BLaER1 (cell line): ENCODE data around the gene ZNF497.
"Not testable (repeated sequence)": the region's sequence is repeated elsewhere in the genome, so short reads cannot be mapped to it uniquely, and the experiment has no call there.

Experiments used
- H3K27ac ChIP-seq: shearing (Covaris generic); formaldehyde crosslinking; 2 replicates; pipeline ENCODE4 v1.8.1; 2022
- H3K27me3 ChIP-seq: shearing (Covaris generic); formaldehyde crosslinking; 2 replicates; pipeline ENCODE4 v1.8.1; 2022
- H3K36me3 ChIP-seq: shearing (Covaris generic); formaldehyde crosslinking; 2 replicates; pipeline ENCODE4 v1.8.1; 2022
- H3K4me1 ChIP-seq: shearing (Covaris generic); formaldehyde crosslinking; 2 replicates; pipeline ENCODE4 v1.8.1; 2022
- H3K4me2 ChIP-seq: shearing (Covaris generic); formaldehyde crosslinking; 2 replicates; pipeline ENCODE4 v1.8.1; 2022
- H3K4me3 ChIP-seq: shearing (Covaris generic); formaldehyde crosslinking; 2 replicates; pipeline ENCODE4 v1.8.1; 2022
- H3K9ac ChIP-seq: shearing (Covaris generic); formaldehyde crosslinking; 2 replicates; pipeline ENCODE4 v1.8.1; 2022
- H3K9me3 ChIP-seq: shearing (Covaris generic); formaldehyde crosslinking; 2 replicates; pipeline ENCODE4 v1.8.1; 2022
- H4K20me1 ChIP-seq: shearing (Covaris generic); formaldehyde crosslinking; 2 replicates; pipeline ENCODE4 v1.8.1; 2022
- Cebpa-rat ChIP-seq: shearing (Covaris generic); IDR thresholded peaks from 2 replicates; pipeline ENCODE4 v1.8.1; 2022

The ZNF497 gene

DNA sequence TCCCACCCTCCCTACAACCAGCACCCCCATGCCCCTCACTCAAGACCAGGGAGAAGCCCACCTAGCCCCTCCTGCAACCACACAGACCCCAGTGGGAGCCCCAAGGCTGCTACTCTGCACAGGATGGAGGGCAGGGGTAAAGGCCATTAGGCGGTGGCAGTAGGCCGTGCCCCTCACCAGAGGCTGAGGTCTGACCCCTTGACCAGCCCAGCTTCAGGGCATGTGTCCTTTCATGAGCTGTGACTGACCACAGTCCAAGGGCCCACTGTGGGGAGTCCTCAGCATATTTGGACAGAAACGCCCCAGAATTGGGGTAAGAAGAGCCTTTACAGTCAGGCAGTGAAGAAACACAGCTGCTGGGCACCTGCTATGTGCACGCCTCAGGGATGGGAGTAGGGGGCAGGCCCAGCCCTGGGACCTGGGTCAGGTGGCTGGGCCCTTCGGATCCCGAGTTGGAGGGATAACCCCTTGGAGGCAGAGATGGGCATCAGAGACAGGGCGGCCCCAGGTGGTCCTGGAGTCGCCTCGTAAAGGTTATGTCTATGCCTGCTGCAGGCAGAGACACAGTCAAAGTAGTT, 22.9 kb upstream of the ZNF497 start:
- peak overlapping the region; percentile 94 for H3K4me3 ChIP-seq
- no peaks in the 10 kb centered on the region for H3K9me3 ChIP-seq
- peak overlapping the region; percentile 98 for H3K9ac ChIP-seq
- peaks cover 26% of the 10 kb centered on the region for H3K36me3 ChIP-seq
- H3K4me1 ChIP-seq: peaks cover 70% of the 10 kb centered on the region
- H3K4me2 ChIP-seq: peak overlapping the region; percentile 95
- peak overlapping the region; percentile 98 for H3K27ac ChIP-seq
- no peaks in the 10 kb centered on the region for H3K27me3 ChIP-seq
- H4K20me1 ChIP-seq: peaks cover 33% of the 10 kb centered on the region
- no peak for TF ChIP-seq Cebpa-rat

DNA sequence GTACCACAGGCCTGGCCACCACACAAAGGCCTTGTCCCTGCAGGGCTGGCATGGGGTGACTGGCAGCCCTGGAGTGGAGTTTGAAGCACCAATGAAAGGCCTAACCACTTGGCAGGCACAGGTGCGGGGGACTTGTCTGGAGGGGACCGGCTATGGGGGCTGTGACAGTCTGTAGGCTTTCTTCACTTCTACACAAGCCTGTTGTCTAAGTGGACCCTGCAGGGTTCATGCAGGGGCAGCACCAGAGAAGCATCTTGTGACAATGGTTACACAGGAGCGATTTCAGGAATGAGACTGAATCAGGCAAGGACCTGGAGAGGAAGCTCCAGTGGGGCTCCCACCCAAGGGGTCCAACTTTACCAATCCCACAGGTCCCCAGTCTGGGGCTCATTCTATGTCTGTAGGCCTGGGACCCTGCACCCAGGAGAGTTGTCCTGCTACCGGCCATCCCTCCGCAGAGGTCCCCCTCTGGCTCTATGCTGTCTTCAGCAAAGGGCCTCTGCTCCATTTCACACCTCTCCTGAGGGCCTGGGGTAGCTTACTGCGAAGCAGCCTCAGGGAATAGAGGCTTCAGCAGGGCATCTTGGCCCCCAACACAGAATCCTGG, 20.5 kb upstream of the ZNF497 start:
- no peak for TF ChIP-seq Cebpa-rat
- Histone ChIP-seq H3K4me2 (peak overlapping the region; percentile 97), H3K27me3 (no peaks in the 10 kb centered on the region), H3K4me3 (peak overlapping the region; percentile 81; the same call in 1 of the 2 replicates), H3K27ac (peak overlapping the region; percentile 94), H4K20me1 (peaks cover 10% of the 10 kb centered on the region), H3K9me3 (no peaks in the 10 kb centered on the region), H3K36me3 (peaks cover 3% of the 10 kb centered on the region), H3K4me1 (peaks cover 66% of the 10 kb centered on the region), H3K9ac (peak overlapping the region; percentile 79)

DNA sequence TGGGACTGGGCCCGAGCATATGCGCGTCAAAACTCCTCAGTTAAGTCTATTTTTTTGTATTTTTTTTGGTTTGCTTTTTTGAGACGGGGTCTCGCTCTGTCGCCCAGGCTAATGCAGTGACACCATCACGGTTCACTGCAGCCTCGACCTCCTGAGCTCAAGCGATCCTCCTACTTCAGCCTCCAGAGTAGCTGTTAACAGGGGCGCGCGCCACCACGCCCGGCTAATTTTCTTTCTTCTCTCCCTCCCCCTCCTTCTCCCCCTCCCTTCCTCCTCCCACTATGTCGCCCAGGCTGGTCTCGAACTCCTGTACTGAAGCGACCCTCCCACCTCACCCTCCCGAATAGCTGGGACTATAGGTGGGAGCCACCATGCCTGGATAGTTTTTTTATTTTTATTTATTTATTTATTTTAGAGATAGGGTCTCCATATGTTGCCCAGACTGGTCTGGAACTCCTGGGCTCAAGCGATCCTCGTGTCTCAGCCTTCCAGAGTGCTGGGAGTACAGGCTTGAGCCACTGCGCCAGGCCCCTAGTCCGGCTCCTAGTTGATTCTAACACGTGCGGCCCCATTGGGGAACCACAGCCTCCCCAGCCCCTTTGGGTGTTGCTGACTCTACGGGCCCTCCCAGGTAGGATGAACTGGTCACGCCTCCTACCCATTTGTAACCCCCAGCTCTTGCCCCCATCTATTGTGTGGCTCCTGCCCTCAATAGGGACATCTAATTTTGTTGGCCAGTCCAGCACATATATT, 19.1 kb upstream of the ZNF497 start:
- no peaks in the 10 kb centered on the region for H3K27me3 ChIP-seq
- peak overlapping the region; percentile 97 for H3K4me2 ChIP-seq
- H3K36me3 ChIP-seq: no peaks in the 10 kb centered on the region
- peaks cover 62% of the 10 kb centered on the region for H3K4me1 ChIP-seq
- peak overlapping the region; percentile 81 for H3K4me3 ChIP-seq
- no peaks in the 10 kb centered on the region for H3K9me3 ChIP-seq
- H4K20me1 ChIP-seq: no peaks in the 10 kb centered on the region
- H3K27ac ChIP-seq: peak overlapping the region; percentile 94
- no peak for TF ChIP-seq Cebpa-rat
- peak overlapping the region; percentile 79 for H3K9ac ChIP-seq

- Histone ChIP-seq H3K27ac (peak within 1 kb of the TSS; percentile 94), H4K20me1 (no peaks in the 10 kb centered on the region), H3K4me3 (peak within 1 kb of the TSS; percentile 81), H3K27me3 (no peaks in the 10 kb centered on the region), H3K9me3 (no peaks in the 10 kb centered on the region), H3K36me3 (no peaks in the 10 kb centered on the region), H3K4me2 (peak within 1 kb of the TSS; percentile 99), H3K4me1 (peaks cover 54% of the 10 kb centered on the region), H3K9ac (peak within 1 kb of the TSS; percentile 89)
- TF ChIP-seq Cebpa-rat: no peak
Measured at GRCh38 chr19:58380662-58381459, 18.3 kb upstream of the ZNF497 start, which contains the start of gene ZNF837. Gene ZNF837 (minus strand): TSS chr19:58381030. CDS start chr19:58369332, 11,698 bp downstream.

GRCh38 chr19:58380037-58380661, 17.6 kb upstream of the ZNF497 start:
- TF ChIP-seq Cebpa-rat: no peak
- no peaks in the 10 kb centered on the region for H3K36me3 ChIP-seq
- no peaks in the 10 kb centered on the region for H3K9me3 ChIP-seq
- H4K20me1 ChIP-seq: no peaks in the 10 kb centered on the region
- peak overlapping the region; percentile 89 for H3K9ac ChIP-seq
- H3K4me3 ChIP-seq: peak overlapping the region; percentile 81
- peaks cover 47% of the 10 kb centered on the region for H3K4me1 ChIP-seq
- H3K27ac ChIP-seq: peak overlapping the region; percentile 94
- peak overlapping the region; percentile 99 for H3K4me2 ChIP-seq
- H3K27me3 ChIP-seq: no peaks in the 10 kb centered on the region

GRCh38 chr19:58379246-58379645, 16.7 kb upstream of the ZNF497 start:
- no peak for TF ChIP-seq Cebpa-rat
- H3K27me3 ChIP-seq: no peaks in the 10 kb centered on the region
- peak overlapping the region; percentile 81 for H3K4me3 ChIP-seq
- peak overlapping the region; percentile 99 for H3K4me2 ChIP-seq
- no peaks in the 10 kb centered on the region for H3K9me3 ChIP-seq
- peak overlapping the region; percentile 89; the same call in 1 of the 2 replicates for H3K9ac ChIP-seq
- H3K4me1 ChIP-seq: peaks cover 46% of the 10 kb centered on the region
- peak overlapping the region; percentile 8; the same call in 1 of the 2 replicates for H3K27ac ChIP-seq
- no peaks in the 10 kb centered on the region for H3K36me3 ChIP-seq
- no peaks in the 10 kb centered on the region for H4K20me1 ChIP-seq

DNA sequence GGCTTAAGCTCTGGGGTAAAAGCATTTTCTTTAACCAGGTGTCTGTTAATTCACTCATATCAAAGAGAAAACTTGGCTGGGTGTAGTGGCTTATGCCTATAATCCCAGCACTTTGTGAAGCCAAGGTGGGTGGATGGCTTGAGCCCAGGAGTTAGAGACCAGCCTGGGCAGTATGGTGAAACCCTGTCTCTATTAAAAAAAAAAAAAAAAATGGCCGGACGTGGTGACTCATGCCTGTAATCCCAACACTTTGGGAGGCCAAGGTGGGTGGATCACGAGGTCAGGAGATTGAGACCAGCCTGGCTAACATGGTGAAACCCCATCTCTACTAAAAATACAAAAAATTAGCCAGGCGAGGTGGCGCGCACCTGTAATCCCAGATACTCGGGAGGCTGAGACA, 14.2 kb upstream of the ZNF497 start:
- not testable (repeated sequence) for H3K4me2 ChIP-seq, H3K27me3 ChIP-seq, H3K9ac ChIP-seq, H3K4me3 ChIP-seq, H4K20me1 ChIP-seq, H3K27ac ChIP-seq, H3K9me3 ChIP-seq, H3K36me3 ChIP-seq
- peaks cover 34% of the 10 kb centered on the region for H3K4me1 ChIP-seq

DNA sequence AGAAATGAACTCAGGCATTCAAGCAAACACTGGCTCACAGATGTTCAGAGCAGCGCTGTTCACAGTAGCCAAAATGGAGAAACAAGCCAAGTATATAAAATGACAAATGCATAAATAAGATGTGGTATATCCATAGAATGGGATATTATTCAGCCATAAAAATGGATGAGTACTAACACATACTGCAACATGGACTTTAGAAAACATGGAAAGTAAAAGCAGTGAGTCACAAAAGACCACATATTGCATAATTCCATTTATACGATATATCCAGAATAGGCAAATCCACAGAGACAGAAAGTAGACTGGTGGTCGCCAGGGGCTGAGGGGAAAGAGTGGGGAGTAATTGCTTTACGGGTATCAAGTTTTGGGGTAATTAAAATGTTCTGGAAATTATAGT, 11.6 kb upstream of the ZNF497 start:
- Histone ChIP-seq H3K27me3 (no peaks in the 10 kb centered on the region), H3K9me3 (no peaks in the 10 kb centered on the region), H3K9ac (no peak overlapping the region), H3K36me3 (peaks cover 5% of the 10 kb centered on the region), H3K4me1 (peaks cover 18% of the 10 kb centered on the region), H3K27ac (no peak overlapping the region), H3K4me2 (no peak overlapping the region), H3K4me3 (no peak overlapping the region), H4K20me1 (no peaks in the 10 kb centered on the region)
- TF ChIP-seq Cebpa-rat: no peak
